GM18511 (cell line): ENCODE measurements around the gene KRT3.

Experiments
- ATAC-seq: cut with Tn5 transposase; IDR thresholded peaks from one replicate; pipeline ENCODE4 v1.9.1; 2021; ENCODE audit warnings: mild to moderate bottlenecking, moderate library complexity; ENCODE audit not compliant: unreplicated experiment

The KRT3 gene

DNA sequence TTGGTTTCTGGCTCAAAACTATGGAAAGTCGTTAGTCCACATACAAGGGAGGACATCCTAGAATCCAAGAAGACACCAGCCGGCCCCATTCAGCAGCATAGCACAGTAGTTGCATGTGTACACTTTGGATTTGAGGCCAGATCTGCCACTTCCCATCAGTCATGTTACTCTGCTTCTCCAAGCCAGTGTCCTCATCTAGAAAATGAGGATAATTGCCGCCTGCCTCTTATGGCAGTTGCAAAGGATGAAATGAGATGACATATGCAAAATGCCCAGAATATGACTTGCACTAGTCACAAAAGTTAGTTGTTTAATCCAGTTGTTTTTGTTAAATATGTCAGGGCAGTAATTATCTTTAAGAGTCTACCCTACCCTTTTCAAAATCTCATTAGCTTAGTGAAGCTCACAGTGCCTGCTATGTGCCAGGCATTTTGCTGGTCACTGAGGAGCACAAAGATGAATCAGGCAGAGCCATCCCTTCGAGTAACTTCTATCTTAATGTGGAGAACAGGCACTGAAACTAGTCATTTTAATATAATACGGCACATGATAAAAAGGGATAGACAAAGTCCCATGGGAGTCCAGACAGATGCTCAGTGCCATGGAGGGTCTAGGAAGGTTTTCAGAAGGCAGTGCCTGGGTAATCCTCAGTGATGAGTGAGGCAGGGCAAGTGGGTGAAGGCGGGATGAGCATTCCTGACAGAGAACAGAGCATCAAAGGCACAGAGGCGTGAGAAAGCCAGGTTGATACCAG is 12.2 kb downstream of the KRT3 start:
- no peak for ATAC-seq

DNA sequence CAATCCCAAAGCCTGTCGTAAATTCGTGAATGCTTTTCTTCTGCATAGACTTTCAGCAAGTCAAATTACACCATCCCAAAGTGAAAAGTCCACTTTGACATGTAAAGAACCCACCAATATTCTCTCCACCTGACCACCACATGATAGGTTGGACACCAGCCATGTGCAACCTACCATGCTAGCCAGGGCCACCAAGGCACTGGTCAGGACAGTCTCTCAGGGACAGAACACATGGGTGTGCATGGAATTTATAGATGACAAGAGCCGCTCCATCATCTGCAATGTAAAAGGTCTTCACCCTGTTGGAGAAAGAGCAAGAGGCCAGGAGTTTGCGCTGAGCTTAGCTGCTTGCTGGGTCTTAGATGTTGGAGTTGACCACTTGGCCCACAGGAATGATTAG is 13.4 kb downstream of the KRT3 start:
- ATAC-seq: no peak

DNA sequence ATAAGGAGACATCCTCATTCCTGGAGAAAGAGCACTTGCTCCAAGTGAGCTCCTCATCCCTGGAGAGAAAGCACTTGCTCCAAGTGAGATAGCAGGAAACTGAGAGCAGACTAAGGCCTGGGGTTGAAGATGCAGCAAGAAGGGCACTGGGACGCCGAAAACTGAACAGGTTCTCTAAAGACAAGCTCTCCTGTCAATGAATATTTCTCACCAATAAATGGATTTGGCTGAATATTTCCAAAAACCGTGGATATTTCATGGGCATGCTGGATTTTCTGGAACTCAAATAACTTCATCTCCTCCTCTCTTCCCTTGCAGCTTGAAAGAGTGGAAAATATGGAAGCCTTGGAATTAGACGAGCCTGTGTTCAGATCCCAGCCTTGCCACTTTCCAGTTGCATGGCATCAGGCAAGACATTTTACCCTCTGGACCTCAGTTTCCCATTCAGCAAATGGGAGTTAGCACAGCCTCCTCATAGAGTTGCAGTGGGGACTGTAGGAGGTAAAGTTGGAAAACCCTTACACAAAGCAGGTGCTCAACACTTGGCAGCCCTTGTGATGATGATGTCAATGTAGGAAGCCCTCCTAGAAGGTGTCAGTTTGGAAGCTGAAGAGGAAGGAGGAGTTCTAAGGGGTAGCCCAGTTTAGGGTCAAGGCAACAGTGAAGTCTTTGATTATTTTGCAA is 14.4 kb downstream of the KRT3 start:
- ATAC-seq: no peak

DNA sequence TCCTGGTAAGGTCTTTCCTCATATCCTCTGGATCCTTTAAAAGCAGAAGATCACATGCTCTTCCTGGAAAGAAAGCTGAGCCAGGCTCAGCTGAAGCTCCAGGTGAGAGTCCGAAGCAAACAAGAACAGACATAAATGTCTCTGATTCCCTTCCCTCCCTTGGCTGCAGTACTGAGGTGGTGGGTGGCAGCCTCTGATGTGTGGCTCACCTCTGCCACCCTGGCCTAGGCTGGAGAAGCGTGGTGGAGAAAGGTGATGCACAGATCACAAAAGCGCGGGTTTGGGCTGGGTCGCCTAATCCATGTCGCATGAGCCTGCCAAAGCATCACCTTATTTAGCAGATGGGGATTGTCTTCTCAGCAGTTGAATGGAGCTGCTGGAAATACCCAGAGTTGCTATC is 16.0 kb downstream of the KRT3 start:
- no peak for ATAC-seq

DNA sequence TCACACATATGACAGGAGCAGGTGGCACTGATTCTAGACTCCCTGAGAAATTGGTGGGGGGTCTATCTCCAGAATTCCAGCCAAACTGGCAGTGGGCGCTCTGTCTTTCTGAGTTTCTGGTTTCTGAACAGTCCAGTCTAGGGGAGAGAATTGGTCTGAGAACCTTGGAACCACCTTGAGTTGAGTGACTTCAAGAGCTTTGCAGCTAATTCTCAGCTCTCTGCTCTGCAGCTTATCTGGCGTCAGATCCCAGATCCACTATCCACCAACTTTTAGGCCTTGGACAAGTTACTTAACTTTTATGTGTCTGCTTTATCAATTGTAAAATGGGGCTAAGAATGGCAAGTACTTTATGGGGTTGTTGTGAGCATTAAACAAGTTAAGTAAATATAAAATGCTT is 17.1 kb downstream of the KRT3 start:
- ATAC-seq: no peak

DNA sequence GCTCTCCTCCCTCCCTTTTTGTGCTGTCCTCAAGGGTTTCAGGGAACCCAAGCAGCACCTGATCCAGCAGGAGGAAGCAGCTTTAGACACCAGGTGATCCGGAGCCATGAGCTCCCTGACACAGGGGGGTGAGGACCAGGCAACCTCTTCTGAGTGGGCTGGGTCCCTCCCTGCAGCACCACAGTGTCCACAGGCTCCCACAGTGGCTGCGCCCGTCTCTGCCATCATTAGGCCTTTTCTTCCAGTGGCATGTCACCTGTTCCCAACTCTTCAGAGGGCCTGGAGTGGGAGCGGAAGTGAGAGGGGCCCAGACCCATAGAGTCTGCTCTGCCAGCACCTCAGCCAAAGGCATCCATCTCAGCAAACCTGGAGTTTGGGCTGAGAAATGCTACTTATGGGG is 18.4 kb downstream of the KRT3 start:
- ATAC-seq: no peak

DNA sequence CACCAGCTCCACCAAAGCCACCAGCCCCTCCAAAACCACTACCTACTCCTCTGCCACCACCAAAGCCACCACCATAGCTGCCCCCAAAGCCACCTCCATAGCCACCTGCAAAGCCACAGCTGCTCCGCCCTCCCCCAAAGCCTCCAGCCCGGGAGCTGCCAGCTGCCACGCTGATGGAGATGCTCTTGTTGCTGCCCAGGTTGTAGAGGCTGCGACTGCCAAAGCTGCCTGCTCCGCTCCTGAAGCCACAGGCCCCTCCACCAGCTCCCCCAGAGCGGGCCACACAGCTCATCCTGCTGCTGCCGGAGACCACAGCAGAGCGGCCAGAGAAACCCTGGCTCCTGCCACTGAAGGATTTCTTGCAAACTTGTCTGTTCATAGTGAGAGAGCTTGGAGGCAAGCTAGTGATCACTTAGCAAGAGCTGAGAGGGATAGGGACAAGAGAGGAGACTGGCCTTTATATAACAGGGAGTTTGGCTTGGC is 19.0 kb downstream of the KRT3 start, which contains the start of gene KRT76:
TSS of gene KRT76 (minus strand) at position 433 of the 483 bp plus-strand sequence. CDS start at position 379, 54 bp downstream.
- no peak for ATAC-seq

DNA sequence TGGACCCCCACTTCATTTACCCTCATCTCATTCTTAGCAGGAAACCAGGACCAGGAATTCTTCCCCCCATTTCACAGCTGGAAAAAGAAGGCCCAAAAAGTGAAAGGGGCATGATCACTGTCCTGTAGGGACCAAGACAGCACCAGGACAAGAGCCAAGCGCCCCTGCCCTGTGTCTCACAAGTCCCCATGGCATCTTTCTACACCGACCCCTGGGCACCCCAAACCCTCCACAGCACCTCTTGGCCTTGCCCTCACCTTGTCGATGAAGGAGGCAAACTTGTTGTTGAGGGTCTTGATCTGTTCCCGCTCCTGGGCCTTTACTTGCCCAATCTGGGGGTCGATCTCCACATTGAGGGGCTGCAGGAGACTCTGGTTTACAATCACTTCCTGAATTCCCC is 19.5 kb downstream of the KRT3 start:
- ATAC-seq: no peak

DNA sequence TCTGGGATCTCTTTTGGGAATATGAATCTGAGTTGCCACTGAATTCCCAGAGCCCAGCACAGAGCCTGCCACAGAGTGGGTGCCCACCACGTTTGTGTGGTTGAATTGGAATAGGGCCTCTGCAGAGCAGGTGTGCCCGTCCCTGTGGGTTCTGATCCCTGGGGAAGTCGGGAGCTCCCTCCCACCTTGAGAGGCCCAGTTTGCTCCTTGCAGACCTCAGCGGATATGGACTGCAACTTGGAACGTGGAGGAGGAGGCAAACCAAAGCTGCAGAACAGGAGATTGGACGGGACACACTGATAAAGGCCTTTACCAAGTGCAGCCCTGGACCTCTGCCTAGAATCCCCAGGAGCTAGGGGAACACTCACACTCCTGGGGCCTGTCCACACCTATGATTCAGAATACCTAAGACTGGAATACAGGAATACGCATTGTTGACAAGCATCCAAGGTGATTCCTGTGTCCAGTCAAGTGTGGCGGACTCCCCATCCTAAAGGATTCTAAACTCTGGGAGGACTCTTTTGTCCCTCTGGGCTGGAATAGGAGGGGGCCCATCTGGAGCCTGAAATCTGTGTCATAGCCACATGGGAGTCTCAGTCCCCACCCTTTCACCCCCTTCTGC is 21.2 kb downstream of the KRT3 start:
- no peak for ATAC-seq

DNA sequence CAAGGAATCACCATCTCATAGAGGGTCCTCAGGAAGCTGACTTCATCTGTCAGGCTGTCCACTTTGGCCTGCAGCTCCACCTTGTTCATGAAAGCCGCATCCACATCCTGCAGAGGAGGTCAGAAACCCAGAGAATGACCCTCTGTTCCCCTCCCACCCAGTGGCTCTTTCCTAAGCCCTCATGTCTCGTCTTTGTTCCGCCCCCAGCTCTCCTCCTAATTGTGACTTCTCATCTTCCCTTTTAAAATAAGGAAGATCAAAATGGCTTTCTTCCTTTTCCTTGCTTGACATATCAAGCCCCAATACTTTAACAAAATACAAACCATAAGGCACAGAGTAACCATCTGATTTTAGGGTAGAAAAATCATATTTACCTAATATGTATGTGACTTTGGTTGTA is 23.1 kb downstream of the KRT3 start:
- no peak for ATAC-seq

DNA sequence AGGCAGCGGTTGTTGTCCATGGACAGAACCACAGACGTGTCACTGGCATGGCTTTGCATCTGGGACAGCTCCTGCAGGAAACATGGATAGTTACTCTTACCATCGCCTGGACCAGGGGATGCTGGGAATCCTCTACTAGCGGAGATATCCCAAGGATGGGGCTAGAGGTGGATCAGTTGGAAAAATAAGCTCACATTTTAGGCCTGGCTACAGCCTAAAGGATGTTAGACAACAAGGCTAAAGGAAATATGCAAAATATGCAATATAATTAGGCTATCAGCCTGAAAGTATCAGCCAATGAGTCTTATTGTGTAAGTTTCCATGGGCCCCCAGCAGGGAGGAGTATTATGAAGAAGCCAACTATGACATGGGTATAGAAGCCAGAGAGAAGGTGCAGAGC is 23.7 kb downstream of the KRT3 start:
- ATAC-seq: no peak

DNA sequence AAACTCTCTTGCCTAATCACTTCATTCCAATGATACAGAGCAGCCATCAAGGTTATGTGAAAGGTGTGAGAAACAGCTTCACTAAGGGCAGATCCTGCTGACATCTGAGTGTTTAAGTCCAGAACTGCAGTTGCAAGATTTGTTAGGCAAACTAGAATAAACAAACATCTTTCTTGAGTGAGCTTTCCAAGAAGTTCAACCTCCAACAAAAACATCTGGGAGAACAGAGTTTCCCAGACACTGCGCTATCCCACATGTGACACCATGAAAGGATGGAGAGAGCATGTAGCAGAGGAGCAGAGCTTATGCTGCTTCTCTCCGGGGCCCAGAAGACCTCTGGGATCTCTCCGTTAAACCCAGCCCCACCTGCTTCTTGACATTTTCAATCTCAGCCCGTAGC is 24.4 kb downstream of the KRT3 start:
- no peak for ATAC-seq

DNA sequence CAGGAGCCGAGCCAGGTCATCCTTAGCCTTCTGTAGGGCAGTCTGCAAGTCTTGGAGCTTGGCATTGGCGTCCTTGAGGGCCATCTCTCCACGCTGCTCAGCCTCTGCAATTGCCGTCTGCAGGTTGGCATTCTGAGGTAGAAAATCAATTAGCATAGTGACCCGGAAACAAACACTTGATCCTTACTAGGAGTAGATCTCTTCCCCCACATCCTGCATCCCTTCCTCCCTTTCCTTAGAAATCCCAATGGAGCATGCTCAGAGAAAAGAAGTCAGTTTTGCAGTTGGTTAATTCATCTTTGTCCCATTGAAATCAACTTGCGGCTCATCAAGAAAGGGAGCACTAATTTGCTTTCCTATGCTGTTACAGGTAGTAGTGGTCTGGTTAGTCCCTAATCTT is 24.8 kb downstream of the KRT3 start:
- ATAC-seq: no peak

DNA sequence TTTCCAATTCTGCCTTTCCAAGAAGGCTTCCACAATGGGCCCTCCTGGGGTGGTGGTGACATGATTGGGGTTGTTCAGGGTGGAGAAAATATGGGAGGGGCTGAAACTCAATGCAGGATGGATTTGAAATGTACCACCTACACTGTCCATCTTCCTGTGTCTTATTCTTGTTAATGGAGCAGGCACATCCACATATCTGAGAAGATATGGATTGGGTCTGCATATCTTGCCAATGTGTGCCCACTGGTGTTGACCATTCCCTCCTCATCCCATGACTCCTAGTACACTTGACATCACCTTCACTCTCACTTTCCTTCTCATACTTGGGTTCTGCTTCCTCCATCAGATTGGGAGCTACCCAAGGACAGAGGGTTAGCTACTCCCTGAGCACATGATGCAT is 26.0 kb downstream of the KRT3 start:
- no peak for ATAC-seq

DNA sequence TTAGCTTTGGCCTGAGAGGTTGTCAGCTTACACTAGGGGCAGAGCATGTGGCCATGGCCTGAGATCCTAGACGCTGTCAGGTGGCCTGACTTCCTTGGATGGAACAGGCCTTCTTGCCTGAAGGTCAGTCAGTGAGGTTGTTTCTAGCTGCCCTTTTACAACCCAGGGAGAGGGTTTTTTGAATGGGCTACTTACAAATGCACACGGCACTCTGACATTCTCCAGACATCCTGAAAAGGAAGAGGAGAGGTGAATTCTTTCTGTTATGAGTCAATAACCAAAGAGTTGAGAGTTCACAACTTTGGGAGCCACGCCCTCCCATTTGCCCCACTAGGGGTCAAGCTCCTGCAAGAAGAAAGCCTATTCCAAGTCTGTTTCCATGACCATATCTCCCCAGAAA is 26.6 kb downstream of the KRT3 start:
- no peak for ATAC-seq

DNA sequence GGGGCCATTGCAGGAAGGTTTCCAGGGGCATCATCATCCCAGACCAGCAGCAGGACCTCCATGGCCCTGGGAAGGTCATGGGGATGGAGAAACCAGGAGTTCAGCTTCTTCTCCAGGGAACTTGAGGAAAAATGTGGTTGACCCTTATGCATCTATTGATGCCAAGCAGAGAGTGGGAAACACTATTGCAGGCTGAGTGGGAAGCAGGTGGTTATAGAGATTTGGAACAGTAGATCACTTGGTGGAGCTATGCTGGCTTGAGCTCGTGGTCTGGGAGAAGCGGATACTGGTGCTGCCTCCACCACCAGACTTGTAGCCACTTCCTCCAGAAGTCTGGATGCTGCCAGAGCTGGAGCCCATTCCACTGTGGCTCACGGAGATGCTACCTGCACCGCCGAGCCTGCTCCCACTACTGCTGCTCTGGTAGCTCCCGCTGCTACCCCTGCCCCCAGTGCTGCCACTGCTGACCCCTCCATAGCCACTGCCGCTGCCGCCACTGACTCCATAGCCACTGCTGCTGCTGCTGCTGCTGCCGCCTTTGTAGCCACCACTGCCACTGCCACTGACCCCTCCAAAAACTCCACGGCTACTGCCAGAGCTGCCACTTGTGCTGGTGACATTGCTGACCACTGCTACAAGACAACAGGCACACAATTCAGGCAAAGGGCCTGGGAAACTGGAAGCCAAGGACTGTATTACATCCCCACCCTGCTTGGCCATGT is 27.3 kb downstream of the KRT3 start:
- no peak for ATAC-seq

DNA sequence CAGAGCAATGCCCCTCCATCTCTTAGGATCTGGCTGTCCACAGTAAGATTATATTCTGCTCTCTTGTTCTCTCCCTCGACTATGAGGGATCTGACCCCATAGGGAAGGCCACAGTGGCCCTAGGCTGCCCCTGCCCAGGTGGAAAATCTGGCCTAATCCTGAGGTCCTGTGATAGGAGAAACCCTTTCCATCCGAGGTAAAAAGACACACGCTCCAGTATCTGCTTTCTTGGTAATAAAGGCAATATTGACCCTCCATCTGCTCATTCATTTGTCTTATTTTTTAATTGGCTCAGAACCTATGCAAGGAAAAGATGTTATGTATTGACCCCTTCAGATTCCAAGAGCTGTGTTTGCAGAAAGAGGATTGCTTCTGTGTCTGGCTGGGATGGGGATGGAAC is 28.5 kb downstream of the KRT3 start:
- no peak for ATAC-seq

DNA sequence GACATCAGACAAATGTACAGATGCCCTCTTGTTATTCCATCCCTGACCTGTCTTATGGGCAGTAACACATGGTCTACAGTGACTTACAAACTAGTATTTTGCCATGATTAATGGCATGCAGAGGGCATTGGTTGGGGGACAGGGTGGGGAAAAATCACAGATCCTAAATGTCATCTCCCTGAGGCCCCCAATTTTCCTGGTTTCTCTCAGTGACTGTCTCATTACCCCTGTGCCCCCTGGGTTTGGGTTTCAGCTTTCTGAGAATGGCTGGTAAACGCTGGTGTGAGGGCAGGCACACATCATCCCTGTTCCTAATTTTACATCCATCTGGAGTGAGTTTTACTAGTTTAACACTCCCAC is 28.9 kb downstream of the KRT3 start:
- ATAC-seq: no peak

DNA sequence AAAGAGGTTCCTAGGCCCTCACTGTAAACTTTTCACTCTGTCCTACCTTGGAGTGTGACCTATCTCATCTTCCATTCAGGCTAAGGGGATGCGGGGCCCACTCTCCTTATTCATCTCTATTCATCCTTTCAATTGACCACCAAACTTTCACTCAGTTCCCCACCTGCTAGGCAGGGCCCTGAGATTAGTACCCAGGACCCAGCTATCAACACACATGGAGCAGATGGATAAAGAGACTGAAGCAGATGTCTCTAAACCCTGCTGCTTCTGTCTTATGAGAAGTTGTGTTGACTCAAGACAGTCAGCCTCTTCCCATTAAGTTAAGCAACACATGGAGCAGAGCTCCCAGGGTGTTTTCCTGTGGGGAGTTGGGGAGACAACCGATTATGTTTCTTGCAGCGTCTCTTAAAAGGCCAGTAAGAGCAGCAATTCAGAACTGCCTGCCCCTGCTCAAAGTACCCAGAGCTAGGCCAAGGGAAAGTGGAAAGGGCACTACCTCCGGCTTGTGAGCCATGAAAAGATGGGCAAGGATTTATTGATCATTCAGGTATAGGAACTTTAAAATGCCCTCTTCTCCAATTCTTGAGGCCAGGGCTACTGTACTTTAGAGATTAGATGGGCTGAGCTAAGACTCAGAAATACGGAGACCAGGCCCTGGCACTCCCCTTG is 29.4 kb downstream of the KRT3 start:
- ATAC-seq: no peak

DNA sequence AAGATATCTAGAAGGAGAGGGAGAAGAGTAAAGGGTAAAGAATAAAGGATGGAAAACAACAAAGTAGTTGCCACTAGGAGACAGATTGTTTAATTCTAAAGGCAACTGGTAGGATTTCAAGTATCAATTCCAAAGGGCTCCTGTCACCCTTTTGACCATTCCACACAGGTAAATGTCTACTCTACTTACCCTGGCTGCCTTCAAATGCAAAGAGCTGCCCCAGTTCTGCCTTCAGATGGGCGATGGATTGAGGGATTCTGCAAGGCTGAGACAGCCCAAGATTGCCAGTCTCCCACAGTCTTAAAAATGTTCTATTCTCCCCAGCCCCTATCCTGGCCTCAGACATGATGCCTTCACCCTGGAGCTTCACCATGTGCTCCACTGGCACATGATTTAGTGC is 30.2 kb downstream of the KRT3 start:
- ATAC-seq: no peak

DNA sequence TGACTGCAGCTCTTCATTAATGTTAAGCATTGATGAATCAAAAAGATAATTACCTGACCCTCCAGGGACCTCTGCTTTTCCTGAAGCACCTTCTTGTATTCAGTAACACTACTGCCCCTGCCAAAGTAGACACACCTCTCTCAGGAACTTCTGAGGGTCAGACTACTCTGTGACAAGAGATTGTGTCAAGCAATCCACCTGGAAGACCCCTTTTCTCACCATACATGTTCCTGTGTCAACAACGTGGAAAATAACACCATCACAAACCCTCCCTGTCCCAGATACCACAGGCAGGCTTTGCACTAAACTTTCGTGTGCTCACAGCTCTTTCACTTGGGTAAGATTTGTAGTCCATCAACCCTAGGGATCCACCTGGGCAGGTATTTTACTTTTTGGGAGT is 31.9 kb downstream of the KRT3 start:
- no peak for ATAC-seq
